ENCODE measurements around the gene INPP5B.

The INPP5B gene

GRCh38 chr1:37922767-37923550, 23.9 kb downstream of the INPP5B start:
- peak overlapping the region; percentile 85 for H3K4me2 ChIP-seq (ENCODE audit: low read depth, low read length, poor library complexity, severe bottlenecking)
- peaks cover 82% of the 10 kb centered on the region for H3K79me2 ChIP-seq (ENCODE audit: insufficient read depth, low read length)
- no peak overlapping the region for H2AFZ ChIP-seq (ENCODE audit: low read length)
- no peaks in the 10 kb centered on the region for H3K27me3 ChIP-seq (ENCODE audit: insufficient read depth, low read length, poor library complexity, severe bottlenecking)
- H4K20me1 ChIP-seq (ENCODE audit: insufficient read depth, low read length, poor library complexity, severe bottlenecking): peaks cover 7% of the 10 kb centered on the region
- no peaks in the 10 kb centered on the region for H3K36me3 ChIP-seq (ENCODE audit: insufficient read depth, low read length)
- TF ChIP-seq CTCF (conservative IDR thresholded peaks at IDR 0.05; ENCODE audit: low read length): no peak; the same call in 1 of the 2 replicates
- TF ChIP-seq EZH2phosphoT487 (IDR thresholded peaks at IDR 0.05; ENCODE audit: borderline replicate concordance): no peak
- peaks cover 28% of the 10 kb centered on the region for H3F3A ChIP-seq (ENCODE audit: low read depth)
- no peaks in the 10 kb centered on the region for H3K9me2 ChIP-seq (replicated peaks; ENCODE audit: low read depth, low read length)
- peak overlapping the region; percentile 69 for H3K9ac ChIP-seq (ENCODE audit: low read depth, low read length, poor library complexity, severe bottlenecking)
- H3K4me3 ChIP-seq (ENCODE audit: low read length, poor library complexity, severe bottlenecking): peak overlapping the region; percentile 62
- no peaks in the 10 kb centered on the region for H3K9me3 ChIP-seq (ENCODE audit: insufficient read depth, low read depth, low read length)
- H3K4me1 ChIP-seq (ENCODE audit: insufficient read depth, low read length, poor library complexity, severe bottlenecking): peaks cover 69% of the 10 kb centered on the region

DNA sequence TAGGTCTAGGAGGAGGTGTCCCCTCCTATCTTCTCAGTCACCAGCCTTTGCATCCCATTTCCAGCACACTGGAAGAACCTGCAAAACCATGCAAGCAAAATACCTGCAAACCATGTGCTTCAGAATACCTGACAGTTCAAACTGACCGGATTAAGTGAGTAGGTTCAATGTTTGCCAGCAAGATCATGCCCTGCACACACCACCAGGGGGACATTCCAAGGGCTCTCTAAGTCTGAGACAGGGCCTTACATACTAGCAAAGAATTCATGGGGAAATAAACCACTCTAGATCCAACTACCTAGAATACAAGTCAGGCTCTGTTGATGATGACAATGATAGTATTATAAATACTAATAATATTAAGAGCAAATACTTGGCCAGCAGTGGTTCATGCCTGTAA, 27.6 kb downstream of the INPP5B start:
- H3K9me3 ChIP-seq (ENCODE audit: insufficient read depth, low read depth, low read length): no peaks in the 10 kb centered on the region
- H3K4me3 ChIP-seq (ENCODE audit: low read length, poor library complexity, severe bottlenecking): no peak overlapping the region
- peaks cover 39% of the 10 kb centered on the region for H3K4me1 ChIP-seq (ENCODE audit: insufficient read depth, low read length, poor library complexity, severe bottlenecking)
- TF ChIP-seq CTCF (conservative IDR thresholded peaks at IDR 0.05; ENCODE audit: low read length): peak; percentile 73
- no peak for TF ChIP-seq EZH2phosphoT487 (IDR thresholded peaks at IDR 0.05; ENCODE audit: borderline replicate concordance)
- no peak overlapping the region for H3K9ac ChIP-seq (ENCODE audit: low read depth, low read length, poor library complexity, severe bottlenecking)
- H3K36me3 ChIP-seq (ENCODE audit: insufficient read depth, low read length): no peaks in the 10 kb centered on the region
- H3K79me2 ChIP-seq (ENCODE audit: insufficient read depth, low read length): peaks cover 76% of the 10 kb centered on the region
- H3K27me3 ChIP-seq (ENCODE audit: insufficient read depth, low read length, poor library complexity, severe bottlenecking): no peaks in the 10 kb centered on the region
- H4K20me1 ChIP-seq (ENCODE audit: insufficient read depth, low read length, poor library complexity, severe bottlenecking): peaks cover 10% of the 10 kb centered on the region
- H3K4me2 ChIP-seq (ENCODE audit: low read depth, low read length, poor library complexity, severe bottlenecking): peak overlapping the region; percentile 35
- no peak overlapping the region for H2AFZ ChIP-seq (ENCODE audit: low read length)
- peaks cover 17% of the 10 kb centered on the region for H3F3A ChIP-seq (ENCODE audit: low read depth)
- no peaks in the 10 kb centered on the region for H3K9me2 ChIP-seq (replicated peaks; ENCODE audit: low read depth, low read length)

DNA sequence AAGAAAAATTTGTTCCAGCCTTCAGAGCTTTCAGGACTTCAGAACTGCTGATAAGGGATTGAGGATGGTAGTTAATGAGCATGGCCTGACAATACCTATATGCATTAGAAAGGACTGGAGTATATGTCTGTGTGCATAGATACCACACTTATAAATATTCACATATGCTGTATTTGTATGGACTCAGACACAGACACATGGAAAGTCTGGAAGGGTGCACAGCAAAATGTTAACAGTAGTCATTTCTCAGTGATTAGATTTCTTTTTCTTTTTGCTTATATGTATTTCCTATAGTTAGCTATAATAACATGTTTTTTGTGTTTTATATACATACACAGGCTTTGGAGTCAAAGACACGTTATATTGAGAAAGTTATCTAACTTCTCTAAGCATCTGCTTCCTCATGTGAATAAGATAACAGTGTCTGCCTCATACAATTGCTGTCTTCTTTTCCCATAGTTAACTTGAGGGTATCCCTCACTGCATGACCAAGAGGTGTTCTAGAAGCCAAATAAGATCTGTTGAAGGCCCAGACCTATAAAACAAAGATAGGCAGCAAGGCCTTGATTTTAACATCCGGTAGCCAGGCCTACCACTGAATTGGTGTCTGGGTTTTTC, 31.3 kb downstream of the INPP5B start:
- H3K79me2 ChIP-seq (ENCODE audit: insufficient read depth, low read length): peaks cover 83% of the 10 kb centered on the region
- H3K9me2 ChIP-seq (replicated peaks; ENCODE audit: low read depth, low read length): no peaks in the 10 kb centered on the region
- H3K9ac ChIP-seq (ENCODE audit: low read depth, low read length, poor library complexity, severe bottlenecking): no peak overlapping the region
- H4K20me1 ChIP-seq (ENCODE audit: insufficient read depth, low read length, poor library complexity, severe bottlenecking): peaks cover 10% of the 10 kb centered on the region
- no peaks in the 10 kb centered on the region; the same call in 1 of the 2 replicates for H3K36me3 ChIP-seq (ENCODE audit: insufficient read depth, low read length)
- TF ChIP-seq CTCF (conservative IDR thresholded peaks at IDR 0.05; ENCODE audit: low read length) (no peak), EZH2phosphoT487 (IDR thresholded peaks at IDR 0.05; ENCODE audit: borderline replicate concordance) (no peak)
- no peak overlapping the region for H3K4me3 ChIP-seq (ENCODE audit: low read length, poor library complexity, severe bottlenecking)
- no peaks in the 10 kb centered on the region; the same call in 1 of the 2 replicates for H3K9me3 ChIP-seq (ENCODE audit: insufficient read depth, low read depth, low read length)
- no peaks in the 10 kb centered on the region for H3K27me3 ChIP-seq (ENCODE audit: insufficient read depth, low read length, poor library complexity, severe bottlenecking)
- no peak overlapping the region for H2AFZ ChIP-seq (ENCODE audit: low read length)
- H3K4me1 ChIP-seq (ENCODE audit: insufficient read depth, low read length, poor library complexity, severe bottlenecking): peaks cover 14% of the 10 kb centered on the region
- H3K4me2 ChIP-seq (ENCODE audit: low read depth, low read length, poor library complexity, severe bottlenecking): no peak overlapping the region
- no peaks in the 10 kb centered on the region for H3F3A ChIP-seq (ENCODE audit: low read depth)

All from Loucy (cell line).